A172 (cell line): ENCODE data around the gene UNC13A. TPM values are rescaled to one million over a fixed set of nuclear protein-coding genes. Genes with fewer than 3 reads are reported as not detected.

Experiments
- DNase-seq: peaks from one replicate; pipeline ENCODE4 v3.0.0-alpha.2; 2015; ENCODE audit warnings: low spot score
- total RNA-seq: library from RNA; depleted of rRNA; stranded (reverse); fragments of >200 nt; shearing (Covaris generic); gene quantifications from 2 replicates; pipeline ENCODE4 v1.2.3, GENCODE V29; 2014

UNC13A gene
- total RNA-seq, 1 experiment from 2014 or later: 6.2 TPM

DNA sequence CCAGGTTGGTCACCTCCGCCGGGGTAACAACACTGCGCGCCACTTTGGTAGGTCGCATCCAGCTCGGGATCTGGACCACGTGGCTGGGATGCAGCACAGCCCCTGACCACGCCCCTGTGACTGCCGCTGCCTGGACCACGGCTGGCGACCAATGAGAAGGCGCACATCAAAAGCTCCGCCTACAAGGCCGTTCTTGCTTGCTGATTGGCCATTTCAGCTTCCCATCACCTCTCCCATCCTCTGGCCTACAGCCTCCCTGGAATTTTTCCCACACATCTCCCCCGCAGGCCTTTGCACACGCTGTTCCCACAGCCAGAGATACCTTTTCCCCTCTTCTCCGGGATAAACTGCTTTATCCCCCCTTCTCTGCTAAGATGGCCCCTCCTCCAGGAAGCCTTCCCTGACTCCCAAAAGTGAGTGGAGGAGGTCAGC lies 18.6 kb upstream of the UNC13A start:
- DNase-seq: peak; percentile 37

DNA sequence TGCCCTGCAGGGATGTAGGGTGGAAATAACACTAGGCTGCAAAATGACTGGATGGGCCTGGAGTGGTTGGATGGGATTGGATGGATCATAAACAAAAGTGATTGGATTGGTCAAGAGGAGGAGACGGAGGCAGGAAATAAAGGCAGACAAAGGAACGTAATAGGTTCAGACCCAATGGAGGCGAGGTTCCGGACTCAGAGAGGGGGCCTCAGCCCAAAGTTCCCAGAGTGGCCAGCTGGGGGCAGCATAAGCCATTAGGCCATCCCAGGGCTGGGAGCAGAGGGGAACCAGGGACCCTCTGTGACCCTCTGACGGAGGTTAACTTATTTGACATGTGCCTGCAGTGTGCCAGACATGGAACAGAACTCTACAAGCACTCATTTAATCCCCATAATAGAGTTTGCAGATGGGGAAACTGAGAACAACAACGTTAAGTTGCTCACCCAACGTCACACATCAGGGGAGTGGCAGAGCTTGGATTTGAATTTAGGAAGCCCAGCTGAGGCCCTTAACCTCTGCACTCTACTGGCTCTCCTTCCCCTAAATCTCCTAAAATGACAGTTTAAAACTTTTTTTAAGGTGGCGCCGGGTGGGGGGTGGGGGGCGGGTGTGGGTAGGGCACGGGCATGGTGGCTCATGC lies 15.8 kb upstream of the UNC13A start:
- no peak for DNase-seq

DNA sequence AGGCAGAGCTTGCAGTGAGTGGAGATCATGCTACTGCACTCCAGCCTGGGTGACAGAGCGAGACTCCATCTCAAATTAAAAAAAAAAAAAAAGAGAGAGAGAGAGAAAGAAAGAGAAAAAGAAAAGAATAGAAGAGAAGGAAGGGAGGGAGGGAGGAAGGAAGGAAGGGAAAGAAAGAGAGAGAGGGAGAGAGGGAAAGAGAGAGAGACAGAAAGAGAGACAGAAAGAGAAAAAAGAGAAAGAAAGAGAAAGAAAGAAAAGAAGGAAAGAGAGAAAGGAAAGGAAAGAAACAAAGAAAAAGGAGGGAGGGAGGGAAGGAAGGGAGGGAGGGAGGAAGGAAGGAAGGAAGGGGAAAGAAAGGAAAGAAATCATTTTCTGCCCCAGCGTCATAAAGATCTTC lies 7.0 kb upstream of the UNC13A start:
- no peak for DNase-seq

DNA sequence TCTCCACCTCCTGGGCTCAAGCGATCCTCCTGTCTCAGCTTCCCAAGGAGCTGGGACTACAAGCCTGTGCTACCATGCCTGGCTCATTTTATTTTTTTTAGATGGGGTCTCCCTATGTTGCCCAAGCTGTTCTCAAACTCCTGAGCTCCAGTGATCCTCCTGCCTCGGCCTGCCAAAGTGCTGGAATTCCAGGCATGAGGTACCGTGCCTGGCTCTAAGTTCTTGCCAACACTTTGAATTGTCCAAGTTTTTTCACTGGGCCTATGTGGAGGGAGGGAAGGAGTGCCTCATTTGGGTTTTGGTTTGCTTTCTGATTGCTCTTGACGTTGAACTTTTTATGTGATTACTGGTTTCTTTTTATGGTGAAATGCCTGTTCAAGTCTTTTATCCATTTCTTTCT lies 4.4 kb upstream of the UNC13A start:
- DNase-seq: no peak

DNA sequence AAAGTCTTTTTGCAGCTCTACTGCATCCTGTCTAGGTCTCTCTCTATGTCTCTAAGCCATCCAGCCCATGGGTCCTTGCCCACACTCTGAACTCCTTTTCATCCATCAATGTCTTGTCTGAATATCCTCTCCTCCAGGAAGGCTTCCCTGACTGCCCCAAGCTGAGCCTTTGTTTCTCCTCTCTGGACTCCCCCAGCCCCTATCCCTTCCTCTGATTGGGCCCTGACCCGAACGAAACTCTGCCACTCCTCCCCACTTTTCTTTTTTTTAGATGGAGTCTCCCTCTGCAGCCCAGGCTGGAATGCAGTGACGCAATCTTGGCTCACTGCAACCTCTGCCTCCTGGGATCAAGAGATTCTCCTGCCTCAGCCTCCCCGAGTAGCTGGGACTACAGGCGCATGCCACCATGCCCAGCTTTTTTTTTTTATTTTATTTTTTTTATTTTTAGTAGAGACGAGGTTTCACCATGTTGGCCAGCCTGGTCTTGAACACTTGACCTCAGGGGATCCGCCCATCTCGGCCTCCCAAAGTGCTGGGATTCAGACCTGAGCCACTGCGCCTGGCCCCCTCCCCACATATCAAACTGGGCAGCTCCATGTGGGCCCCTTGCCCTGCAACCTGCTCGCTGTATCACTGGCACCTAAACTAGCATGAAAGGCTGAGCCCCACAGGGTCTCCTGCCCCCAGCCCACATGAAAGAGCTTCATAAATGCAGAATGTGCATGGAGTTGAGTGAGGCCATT lies 870 bp upstream of the UNC13A start:
- no peak for DNase-seq

DNA sequence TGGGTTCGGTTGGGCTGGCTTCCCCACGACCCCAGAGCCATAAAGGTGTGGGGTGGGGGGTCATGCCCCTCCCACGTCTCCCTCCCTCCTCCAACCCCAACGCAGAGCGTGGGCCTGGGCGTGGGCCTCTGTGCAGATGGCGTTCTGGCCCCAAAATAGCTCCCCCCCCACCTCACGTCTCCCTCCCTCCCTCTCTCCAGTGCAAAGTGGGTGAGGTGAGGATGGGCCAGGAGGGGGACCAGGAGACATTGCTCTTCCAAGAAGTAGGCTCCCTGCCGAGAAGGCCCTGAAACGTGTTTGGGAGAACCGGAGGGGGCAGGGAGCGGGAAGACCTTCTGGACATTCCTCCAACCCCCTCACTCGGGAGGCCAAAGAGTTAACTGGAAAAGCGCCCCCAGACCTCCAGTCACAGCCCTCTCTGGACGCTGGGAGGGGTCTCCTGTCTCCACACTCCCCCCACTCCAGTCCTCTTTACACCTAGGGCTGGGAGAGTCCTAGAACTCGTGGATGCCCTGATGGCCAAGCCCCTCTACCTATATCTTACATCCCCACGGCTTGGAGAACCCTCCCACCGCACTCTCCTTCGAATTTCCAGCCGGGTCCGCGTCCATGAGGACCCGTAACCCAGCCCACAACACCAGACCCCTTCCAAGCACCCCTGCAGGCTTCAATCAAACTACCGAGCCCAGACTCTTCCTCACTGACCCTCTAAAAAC lies 855 bp downstream of the UNC13A start:
- DNase-seq: no peak

DNA sequence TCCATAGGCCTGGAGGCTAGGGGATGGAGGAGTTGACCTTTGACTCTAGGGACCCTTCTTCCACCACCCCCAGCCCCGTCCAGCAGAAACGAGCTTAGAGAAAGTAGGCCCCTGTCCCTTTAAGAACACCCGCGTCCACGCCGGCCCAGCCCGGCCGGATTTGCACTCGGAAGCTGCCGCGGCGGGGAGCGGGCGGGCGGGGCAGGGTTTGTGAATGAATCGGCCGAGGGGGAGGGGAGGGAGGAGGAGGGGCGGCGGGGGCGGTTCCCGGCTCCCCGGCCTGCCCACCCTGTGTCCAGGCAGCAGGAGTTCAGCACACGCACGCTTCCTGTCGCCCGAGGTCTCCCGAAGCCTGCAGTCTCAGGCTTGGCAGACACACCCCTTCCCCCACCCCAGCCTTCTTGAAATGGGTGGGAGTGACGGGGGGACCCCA lies 1.5 kb downstream of the UNC13A start:
- DNase-seq: no peak

DNA sequence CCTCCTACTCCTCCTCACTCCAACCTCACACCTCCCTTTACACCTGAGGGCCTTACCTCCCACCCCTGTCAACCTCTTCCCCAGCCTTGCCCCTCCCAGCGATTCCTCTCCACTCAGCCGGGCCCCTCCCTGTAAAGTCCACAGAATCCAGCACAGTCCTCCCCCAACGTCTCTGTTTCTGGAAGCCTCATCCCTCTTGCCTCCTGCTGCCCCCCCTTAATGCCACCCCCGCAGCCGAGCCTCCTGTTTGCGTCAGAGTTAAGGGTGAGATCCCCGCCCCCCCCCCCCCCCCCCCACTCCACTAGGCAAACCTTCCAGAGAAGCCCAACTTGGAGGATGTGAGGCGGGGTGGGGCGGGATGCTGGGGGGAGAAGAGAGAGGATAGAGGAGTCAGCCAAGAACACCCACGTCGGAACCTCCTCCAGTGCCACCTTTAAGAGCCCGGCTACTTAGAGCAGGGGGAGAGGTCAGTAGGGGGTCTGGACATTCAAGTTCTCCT lies 2.1 kb downstream of the UNC13A start:
- no peak for DNase-seq

DNA sequence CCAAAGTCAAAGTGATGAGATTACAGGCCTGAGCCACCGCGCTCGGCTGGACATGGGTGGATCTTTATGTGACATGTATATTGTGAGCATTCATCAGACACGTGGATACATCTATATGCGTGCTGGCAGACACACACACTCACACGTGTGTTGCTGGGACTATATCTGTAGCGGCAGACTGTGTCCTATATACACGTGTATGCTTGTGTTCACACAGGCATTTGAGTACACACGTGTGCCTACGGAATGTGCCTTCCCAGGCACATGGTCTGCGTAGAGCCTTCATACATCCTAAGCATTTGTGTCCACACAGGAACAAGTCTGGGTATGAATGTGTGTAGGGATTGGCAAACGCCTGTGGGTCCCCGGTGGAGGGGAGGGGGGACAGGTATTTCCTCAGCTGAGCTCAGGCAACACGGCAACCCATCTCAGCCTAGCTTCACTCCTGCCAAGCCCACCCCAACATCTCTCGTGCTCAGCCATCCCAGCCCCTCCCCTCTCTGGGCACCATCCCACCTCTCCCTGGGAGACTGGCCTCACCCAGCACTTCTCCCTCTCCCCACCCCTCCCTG lies 2.6 kb downstream of the UNC13A start:
- DNase-seq: no peak

DNA sequence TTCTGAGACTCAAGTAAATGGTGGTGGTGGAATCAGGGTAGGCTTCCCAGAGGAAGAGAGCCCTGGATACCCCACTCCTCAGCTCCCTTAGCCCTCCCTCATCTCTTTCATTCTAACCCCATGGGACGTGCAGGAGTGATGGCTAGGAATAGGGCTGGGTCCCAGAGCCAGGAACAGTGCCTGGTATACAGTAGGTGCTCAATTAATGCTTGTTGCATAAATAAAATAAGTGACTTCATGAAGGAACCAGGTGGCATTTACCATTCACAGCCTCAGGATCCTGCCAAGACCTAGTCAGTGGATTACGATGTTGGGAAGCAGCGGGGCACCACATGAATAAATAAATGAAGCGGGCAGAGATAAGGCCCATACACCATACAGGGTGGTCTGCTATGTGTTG lies 3.9 kb downstream of the UNC13A start:
- no peak for DNase-seq

DNA sequence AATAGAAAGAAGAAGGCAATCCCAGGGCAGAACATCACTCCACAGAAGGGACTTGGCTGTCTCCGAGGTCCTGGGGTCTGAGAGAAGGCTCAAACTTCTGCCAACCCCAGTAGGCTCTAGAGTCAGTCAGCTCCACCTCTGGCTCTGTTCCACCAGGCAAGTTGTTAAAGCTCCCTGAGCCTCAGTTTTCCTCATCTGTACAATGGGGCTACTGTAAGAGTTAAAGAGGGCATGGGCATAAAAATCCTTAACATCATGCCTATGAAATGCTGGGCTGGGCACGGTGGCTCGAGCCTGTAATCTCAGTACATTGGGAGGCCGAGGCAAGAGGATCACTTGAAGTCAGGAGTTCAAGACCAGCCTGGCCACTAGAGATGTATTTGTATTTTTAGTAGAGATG lies 5.1 kb downstream of the UNC13A start:
- DNase-seq: no peak

DNA sequence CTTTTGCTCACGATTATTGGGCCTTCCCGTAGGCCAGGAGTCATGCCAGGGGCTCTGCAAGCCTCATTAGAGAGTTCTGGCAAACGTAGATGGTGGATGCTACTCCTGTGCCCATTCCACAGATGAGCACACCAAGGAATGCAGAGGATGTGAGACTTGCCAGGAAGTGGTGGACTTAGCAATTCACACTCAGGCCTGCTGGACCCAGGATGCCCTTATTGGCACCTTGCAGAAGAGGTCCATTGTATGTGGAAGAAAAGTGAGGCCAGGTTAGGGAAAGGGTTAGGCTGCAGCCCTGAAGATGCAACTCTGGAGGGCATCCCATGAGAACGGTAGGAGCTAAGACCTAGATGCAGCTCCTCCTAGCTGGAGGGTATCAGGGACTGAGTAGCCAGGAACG lies 5.9 kb downstream of the UNC13A start:
- DNase-seq: no peak

DNA sequence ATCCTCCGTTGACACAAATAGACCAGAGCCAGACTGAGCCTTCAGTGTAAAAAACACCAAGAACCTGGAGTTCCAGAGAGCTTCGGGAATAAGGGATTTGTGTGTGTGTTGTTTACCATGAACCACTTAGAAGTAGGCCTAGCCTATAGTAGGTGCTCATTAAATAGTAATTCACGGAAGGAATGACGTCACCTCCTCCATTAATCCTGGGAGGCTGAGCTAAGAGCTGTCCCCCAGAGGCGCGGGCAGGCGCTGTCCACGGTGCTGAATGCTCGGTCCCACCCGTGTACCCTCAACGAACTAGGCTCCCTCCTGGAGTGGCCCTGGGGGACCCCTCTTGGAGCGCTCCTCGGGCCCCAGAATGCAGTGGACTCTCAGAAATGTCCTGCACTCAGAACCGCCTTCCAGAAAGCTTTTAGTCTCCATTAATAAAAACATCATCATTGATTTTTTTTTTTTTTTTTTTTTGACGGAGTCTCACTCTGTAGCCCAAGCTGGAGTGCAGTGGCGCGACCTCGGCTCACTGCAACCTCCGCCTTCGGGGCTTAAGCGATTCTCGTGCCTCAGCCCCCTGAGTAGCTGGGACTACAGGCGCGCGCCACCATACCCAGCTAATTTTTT lies 6.5 kb downstream of the UNC13A start:
- peak; percentile 55 for DNase-seq

DNA sequence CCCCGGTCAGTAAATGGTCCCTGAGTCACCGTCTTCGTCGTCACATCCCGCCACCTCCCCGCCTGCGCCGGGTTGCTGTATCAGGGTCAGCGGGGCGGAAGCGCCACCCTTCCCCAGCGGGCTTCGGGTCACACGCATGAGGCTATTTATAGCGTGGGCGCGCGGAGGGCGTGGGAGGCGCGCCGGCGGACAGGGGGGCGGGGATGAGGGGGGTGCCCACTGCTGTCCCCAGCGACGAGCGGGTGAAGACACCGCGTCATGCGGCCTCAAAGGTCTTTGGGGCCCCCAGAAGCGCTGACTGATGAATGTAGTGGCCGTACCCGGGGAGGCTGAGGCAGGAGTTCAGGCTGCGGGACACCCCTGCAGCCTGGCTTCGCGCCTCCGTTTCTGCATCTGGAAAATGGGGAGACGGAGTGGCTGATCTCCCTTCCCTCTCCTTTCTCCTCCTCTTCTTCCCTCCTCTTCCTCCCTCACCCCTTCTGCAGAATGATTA lies 7.9 kb downstream of the UNC13A start:
- DNase-seq: peak; percentile 57

DNA sequence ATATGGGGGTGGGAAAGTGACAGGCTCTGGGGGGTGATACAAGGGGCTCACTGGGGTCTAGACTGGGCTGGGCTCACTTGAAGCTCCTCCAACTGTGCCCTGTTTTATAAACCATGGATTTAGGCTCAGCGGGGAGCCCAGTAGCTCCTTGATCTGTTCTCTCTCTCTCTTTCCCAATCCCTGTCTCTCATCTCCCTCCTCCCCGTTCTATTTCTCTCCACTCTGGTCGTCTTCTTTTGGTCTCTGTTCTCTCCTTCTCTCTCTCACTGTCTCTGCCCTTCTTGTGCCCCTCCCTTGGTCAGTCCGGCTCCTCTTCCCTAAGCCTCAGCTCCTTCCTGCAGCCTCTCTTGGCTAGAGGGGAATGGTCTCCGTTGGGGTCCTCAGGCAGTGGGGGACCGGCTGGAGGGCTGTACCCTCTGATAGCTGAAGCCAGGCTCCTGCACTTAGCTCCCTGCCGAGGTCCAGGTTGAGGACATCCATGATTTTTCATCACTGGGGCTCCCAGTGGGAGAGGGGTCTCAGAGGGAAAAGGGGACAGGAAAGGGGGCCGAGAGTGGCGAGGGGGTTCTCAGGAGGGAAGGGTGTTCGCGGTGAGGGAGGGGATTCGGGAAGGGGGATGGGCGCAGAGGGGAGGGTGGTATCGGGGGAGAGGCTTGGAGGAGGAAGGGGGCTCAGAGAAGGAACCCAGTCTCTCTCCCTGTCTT lies 8.5 kb downstream of the UNC13A start:
- DNase-seq: no peak

DNA sequence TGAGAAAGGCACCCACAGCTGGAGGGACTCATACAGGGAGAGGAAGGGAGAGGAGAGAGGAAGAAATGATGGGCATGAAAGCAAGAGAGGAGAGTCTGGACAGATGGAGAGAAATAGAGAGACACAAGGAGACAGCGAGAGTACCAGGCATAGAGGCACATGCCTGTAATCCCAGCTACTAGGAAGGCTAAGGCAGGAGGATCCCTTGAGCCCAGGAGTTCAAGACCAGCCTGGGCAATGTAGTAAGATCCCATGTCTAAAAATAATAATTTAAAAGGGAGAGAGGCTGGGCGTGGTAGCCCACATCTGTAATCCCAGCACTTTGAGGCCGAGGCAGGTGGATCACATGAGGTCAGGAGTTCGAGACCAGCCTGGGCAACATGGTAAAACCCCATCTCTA lies 9.3 kb downstream of the UNC13A start:
- no peak for DNase-seq

DNA sequence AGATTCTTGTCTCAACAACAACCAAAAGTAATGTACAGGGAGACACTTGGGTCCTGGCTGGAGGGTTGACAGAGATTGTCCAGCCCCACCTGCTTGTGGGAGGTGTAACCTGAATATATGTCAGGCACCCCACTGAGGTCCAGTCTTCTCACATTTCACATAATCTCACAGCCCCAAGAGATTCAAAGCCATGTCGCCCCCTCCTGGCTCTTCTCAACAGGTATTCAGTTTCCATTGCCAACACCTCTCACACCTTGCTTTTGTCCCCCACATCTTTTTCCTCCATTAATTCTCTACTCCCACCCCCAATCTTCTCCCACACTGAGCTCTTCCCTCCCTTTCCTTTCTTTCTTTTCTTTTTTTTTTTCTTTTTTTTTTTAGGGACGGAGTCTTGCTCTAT lies 11.2 kb downstream of the UNC13A start:
- DNase-seq: no peak

DNA sequence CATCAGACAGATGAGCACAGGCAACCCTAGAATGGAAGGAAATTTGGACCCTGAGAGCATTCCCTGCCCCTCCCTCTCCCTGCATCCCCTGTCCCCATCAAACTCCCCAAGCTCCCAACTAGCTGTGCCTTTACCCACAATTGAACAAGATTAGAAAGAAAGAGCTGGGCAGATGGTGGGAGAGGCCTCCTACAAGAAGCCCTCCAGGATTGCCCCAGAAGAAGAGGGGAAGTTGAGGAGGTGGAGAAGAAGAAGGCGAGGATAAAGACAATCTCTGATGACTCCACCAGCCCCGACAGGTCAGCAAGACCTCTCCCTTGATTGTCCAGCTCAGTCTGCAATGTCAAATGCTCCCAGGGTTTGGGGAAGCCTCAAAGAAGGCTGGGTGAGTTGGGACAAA lies 11.9 kb downstream of the UNC13A start:
- DNase-seq: no peak

DNA sequence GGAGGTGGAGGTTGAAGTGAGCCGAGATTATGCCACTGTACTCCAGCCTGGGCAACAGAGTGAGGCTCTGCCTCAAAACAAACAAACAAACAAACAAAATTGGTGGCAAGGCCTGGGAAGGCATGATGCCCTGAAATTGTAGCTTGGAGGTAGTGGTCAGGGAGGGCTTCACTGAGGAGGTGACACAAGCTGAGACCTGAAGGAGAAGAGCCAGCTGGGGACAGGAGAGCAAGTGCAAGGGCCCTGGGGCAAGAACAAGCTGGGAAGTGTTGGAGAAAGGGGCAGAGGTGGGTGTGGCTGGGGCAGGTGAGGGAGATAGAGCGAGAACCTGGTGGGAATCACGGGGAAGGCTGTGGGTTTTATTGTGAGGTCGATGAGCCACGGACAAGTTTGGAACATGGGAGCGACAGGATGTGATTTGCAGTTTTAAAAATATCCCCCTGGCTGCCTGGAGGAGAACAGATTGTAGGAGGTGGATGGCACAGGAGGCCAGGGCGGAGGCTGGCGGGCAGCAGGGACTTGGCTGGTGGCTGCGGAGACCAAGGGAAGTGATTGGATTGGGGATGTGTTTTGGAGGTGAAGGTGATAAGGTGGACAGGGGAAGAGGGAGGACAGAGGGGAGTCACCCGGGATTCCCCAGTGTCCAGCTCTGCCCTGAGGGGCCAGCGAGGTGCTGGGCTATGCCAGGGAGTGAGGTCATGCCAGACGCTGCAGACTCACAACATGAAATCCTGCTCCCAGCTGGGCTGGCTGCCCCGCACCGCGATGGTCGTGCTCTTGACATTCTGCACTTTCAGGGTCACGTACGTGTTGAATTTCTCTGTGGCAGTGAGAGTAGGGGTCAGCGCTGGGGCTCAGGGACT lies 14.0 kb downstream of the UNC13A start:
- no peak for DNase-seq

DNA sequence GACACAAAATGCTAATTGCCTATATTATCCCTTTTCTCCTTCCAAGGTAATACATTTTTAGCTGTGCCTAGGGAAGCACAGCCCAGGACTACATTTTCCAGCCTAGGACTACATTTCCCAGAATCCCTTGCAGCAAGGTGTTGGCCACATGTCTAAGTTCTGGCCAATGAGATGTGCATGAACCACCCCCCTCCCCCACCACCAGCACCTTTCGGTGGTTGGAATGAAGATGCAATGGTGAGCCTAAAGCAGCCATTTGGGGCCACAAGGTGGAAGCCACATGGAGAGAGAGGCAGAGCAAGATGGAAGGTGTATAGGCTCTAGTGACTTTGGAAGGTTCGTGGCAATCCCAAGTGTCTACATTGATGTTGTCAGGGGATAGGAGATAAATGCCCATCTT lies 16.2 kb downstream of the UNC13A start:
- DNase-seq: peak; percentile 59
